Fibroblast of the conjunctiva (primary cell): ENCODE data around the gene DOK5.

Experiments
- DNase-seq: peaks from one replicate; pipeline ENCODE4 v3.0.0-alpha.2; 2010; ENCODE audit warnings: low read depth

DOK5 gene

DNA sequence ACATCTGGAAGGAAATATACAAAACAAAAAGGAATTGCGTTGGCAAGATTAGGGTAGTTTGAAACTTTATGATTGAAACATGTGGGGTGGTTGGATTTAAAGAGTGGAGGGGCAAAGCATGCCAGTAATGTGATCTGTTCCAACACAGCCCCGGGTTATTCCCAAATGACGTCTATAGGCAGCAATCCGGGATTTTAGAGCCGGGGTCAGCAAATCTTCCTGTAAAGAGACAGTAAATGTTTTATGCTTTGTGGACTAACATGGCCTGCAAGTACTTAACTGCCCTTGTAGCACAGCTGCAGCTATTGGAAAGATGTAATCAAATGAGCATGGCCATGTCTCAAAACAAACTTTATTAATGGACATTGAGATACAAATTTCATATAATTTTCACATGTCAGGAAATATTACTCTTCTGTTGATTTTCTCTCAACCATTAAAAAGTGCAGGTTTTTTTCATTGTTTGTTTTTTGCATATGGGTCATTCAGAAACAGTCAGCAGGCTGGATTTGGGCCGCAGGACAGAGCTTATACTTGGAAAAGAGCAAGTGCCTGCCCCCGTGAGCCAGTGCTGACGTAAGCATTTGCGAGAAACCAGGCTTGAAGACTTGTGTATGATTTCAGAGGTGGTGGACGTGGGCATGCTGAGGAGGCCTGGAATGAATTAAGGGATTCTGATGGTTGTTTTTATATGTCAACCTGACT is 136.5 kb downstream of the DOK5 start:
- no peak for DNase-seq

DNA sequence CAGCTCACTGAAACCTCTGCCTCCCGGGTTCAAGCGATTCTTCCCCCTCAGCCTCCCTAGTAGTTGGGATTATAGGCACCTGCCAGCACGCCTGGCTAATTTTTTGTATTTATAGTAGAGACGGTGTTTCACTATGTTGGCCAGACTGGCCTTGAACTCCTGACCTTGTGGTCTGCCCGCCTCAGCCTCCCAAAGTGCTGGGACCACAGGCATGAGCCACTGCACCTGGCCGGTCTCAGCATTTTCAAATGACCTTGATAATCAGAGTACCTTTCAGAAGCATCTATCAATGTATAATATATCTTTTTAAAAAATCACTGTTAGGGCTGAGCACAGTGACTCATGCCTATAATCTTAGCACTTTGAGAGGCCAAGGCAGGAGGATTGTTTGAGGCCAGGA is 143.0 kb downstream of the DOK5 start:
- DNase-seq, result no peak

DNA sequence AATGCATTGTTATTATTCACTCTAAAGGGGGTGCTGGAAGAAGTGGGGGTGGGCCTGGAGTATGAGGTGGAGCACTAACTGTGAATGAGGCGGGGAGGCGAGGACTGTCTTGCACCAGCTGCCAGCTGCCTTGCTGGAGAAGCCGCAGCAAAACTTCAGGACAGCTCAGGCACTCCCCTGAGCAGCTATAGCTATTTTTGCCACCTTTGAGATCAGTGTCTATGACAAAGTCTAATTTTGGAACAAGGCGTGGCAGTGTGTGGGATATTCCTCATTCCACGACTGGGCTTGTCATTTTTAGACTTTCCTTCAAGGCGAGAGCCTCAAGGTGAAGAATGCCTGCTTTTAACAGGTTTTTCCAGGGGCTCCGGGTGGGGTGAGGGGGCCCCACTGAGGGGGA is 143.8 kb downstream of the DOK5 start:
- no peak for DNase-seq

DNA sequence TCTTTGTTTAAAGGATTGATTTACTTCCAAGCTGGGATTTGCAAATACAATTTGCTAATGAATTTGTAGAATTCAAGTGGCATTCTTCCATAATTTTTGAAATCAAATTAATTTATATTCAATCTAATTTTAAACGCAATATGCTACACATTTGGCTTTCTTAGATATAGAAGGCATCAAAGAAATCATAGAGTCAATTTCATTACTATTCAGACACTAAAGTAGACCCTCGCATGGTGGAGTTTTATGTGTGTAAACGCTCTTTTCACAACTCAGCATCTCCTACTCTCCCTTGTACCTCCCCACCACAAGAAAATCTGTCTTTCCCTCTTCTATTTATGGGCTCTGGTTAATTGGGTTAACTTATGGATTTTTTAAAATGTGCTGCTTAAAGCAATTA is 144.3 kb downstream of the DOK5 start:
- DNase-seq, result no peak

DNA sequence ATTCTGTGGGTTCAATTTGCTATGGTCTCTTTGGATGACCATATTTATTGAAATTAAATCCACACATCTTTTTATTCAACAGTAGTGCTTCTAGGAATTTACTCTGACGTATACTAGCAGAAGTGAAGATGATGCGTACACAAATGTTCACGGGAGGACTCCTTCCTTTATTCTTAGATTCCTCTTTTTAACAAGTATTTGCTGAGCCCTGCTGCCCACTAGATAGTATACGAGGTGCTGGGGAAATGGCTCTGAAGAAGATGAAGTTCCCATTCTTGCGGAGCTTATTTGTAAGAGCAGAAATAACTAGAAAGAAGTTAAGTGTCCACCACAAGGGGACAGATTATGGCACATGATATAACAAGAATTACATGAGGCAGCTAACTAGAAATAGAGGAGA is 145.2 kb downstream of the DOK5 start:
- no peak for DNase-seq

DNA sequence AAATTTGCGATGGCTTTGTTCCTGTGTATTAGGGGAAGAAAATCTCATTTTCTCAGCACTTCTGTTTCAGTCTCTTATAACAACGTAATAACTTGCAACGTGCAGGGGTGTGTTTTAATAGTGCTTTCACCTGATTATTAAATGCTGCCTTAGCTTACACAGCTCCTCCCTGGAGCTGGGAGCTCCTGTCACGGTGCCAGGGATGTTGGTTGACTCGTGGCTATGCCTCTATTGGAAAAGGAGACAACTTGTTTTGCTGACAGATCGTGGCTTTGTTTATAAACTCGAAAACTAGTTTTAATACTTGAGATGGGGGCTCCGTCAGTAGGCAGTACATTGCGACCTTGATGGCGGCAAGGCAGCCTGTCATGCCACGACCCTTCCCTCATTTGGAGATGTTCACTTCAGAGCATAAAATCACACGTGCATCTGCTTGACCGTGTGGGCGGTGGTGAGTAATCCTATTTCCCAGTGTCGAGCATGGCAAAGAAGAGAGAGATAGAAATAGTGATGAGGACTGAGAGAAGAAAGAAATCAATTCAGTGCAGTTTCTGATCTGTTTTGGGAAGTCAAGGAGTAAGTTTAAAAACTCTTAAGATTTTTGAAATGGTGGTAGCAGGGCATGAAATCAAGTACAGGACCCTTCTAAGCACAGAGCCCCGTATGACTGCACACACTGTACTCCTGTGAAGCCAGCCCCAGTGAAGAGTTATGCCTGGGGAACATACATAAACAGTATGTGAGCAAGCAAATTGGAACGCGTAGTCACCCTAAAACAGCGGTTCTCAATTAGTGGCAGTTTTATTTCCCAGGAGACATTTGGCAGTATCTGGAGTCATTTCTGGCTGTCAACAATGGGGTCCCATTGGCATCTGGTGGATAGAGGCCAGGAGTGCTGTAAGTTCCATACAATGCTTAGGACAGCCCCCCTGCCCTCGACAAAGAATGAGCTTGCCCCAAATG is 147.2 kb downstream of the DOK5 start:
- peak; percentile 37 for DNase-seq

DNA sequence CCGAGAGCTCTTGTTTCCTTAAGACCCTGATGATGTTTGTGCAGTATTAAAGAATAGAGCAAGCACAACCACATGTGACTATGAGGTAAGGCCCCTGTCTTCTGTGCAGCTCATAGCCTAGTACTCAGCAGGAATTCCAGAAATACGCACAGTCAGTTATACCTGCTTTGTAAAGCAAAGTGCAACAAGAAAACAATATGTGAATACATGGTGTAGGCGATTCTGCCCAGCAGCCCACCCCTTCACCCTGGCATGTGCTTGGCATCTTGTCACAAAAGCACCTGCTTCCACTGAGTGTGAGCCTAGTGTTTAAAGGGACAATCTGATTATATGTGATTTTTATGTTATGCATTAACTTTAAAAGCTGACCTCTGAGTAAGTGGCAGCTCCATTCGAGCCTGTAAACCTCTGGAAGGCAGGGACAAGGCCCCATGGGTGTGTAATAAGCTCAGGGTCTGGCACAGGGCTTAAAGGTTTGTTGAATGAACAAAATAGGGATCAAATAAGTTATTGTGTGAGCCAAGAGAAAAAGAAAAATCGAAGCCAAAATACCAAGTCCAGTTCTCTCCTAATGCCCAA is 148.7 kb downstream of the DOK5 start:
- no peak for DNase-seq

DNA sequence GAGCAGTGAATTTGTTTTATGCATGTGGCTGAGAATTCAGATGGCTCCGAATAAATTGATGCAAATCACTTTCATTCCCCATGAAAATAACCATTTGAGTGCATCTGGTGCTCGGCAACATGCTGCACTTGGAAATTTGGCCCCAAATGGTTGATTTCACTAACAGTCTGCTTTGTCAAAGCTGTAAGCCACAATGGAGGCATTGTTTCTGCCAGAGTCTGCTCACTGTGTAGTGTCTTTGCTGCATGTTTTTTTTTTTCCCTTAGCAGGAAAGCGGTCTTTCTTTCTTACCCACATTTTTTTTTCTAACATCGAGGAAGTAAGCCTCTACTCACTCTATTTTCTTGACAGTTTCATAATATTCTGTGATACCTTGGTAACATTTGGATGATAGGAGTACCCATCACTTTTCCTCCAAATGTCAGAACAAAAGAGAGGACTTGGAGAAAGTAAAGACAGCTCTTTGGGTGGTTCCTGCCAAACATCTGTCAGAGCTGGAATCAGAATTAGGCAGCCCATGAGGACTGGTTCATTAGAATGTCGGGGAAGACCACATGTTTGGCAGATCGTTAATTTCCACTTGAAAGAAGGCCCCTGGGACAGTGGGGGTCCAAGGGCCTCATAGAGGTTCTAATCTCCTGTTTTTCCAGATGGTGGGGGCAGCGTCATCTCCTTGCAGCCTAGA is 149.5 kb downstream of the DOK5 start:
- DNase-seq, result no peak

DNA sequence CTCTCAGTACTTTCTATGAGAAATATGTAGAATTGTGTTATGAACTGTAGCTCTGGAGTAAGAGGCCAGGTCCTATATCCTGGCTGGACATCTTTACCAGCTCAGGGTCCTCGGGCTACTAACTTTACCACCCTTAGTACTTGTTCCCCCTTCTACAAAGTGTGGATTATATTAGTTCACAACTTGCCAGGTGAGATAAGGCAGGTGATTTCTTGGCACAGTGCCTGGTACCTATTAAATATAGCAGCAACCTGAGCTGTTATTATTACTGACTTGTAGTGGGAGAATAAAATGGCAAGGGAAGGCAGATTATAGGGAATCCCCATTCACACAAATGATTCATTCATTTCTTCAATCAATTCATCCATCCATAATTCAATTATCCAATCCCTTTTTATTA is 150.1 kb downstream of the DOK5 start:
- DNase-seq, result no peak

DNA sequence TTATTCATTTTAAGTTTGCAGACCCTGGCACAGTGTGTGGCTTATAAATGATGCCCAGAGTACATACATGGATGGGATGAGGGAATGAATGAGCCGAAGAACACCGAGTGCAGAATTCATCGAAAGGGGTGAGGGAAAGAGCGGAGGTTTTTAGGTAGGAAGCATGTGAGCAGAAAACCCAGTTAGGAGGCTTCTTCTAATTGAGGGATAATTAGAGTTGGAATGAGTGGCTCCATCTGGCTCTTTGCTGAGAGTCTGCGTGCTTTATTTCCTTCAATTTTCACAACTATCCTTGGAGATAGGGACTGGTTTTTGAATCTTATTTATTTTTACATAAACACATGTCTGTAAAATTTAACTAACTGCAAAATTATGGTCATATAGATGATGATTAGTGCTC is 150.7 kb downstream of the DOK5 start:
- DNase-seq, result no peak

DNA sequence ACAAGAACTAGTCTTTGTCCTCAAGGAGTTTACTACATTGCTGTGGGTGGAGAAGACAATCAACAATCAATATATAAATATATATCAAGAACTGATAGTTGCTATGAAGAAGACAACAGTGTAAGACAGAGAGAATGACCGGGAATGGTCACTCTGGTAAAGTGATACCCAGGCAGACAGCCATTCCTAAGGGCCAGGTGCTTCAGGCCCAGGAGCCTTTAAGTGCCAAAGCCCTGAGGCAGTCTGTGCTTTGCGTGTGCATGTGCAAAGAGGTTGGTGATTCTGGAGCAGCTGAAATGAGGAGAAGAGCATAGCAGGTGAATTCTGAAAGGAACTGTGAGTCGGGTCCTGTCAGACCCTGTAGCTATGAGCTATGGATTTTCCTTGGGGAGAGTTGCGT is 154.2 kb downstream of the DOK5 start:
- DNase-seq, result no peak

DNA sequence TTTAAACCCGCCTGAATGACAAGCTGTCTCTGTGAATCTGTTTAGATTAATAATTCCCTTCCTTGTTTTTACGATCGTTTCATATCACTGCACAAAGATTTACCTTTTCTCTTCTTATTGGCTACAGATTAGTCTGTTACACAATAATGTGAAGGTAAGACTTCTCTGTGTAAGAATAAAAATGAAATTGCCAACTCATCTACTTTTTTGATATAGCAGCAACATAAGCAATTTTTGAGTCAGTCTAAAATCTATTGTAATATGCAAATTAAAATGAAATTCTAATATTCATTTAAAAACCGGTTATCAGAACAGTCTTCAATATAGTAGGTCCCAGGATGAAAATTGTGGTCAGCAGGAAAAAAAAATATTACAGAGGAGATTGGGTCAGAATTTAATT is 155.2 kb downstream of the DOK5 start:
- DNase-seq, result no peak

DNA sequence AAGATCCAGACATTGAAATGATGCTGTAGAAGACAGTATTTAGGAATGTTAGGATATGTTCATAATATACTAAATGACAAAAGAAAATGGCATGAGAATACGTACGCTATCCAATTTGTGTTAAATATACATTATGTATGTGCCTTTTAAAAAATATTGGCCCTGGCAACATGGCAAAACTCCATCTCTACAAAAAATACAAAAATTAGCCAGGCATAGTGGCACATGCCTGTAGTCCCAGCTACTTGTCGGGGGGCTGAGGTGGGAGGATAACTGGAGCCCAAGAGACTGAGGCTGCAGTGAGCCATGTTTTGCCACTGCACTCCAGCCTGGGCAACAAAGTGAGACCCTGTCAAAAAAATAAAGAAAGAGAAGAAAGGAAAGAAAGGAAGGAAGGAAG is 155.7 kb downstream of the DOK5 start:
- no peak for DNase-seq

DNA sequence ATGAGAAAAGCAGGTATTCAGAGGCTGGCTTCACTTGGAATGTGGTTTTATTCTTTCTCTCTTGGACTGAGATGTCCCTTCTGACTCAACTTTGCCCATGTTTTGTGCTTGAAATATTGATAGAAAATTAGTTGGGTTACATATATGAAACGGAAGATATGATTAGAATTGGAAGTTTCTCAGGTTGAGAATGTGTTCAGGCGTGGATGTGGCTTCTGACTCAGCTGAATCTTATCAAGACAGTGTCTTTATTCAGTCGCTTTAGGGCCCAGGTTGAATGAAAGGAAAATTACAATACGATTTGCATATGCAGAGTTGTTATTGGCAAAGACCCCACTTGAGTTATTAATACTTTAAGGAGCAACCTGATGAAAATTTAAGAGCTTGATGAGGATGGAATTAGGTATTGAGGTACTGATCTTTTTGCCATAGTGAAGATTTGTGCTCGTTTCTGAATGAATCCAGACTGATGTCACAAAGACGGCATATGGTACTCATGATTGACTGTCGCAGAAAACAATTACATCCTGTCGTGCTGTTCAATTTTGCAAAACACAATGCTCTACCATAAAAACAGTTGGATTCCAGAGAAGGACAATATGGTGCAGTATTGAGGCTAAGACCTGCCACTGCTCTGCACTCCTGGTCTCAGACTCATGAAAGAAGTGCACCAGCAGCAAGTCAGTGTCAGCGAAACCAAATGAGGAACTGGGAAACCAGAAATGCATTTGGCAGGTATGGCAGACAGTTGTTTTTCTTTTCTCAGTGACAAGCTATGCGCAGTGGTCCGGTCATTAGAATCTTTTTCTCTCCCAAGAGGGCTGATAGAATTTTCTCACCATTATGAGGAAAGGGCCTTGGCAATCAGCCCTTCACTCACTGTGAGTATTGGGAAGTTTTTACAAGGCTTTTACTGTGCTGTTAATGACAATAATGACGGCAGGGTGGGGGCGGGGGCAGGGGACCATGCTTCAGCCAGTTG is 158.3 kb downstream of the DOK5 start:
- no peak for DNase-seq

DNA sequence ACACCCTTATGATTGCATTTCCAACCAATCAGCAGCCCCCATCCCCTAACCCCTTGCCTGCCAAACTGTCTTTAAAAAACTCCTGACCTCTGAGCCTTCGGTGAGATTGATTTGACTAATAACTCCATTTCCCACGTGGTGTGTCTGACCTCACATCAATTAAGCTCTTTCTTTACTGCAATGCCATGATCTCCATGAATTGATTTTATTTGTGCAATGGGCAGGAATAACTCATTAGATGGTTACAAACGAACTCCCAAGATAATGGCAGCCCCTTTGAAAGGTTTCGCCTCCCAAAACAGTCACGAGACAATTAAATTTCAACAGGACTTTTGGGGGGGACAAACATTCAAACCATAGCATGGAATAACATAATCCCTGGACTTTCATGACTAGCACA is 161.2 kb downstream of the DOK5 start:
- DNase-seq, result no peak

DNA sequence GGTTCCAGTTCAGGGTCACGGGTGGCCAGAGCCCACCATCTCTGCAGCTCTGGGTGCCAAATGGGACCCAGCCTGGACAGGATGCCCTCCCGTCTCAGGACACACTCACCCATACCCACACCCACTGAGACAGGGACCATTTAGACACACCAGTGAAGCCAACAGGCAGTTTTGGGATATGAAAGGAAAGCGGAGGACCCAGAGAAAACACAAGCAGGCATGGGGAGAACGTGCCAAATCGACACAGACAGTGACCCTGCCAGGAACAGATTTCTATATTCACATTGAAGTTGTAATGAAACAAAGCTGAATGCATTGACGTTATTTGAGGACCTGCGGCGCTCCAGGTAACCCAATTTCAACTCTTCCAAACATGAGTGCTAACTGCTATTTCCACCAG is 164.5 kb downstream of the DOK5 start:
- no peak for DNase-seq

DNA sequence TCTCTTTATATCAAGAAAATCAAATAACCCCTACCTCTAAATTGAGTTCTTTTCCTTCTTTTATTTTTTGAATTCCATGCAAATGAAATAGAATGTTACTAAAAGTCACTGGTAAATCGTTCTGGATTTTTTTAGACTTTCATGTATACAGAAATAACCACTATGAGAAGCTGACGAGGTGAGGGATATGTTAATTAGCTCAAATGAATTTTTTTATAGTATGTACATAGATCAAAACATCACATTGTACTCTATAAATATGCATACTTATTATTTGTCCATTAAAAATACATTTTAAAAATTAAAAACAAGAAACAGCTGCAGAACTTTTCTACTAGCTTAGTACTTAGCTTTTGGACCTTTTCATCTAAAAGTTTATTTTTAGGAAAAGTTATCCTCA is 165.4 kb downstream of the DOK5 start:
- no peak for DNase-seq

DNA sequence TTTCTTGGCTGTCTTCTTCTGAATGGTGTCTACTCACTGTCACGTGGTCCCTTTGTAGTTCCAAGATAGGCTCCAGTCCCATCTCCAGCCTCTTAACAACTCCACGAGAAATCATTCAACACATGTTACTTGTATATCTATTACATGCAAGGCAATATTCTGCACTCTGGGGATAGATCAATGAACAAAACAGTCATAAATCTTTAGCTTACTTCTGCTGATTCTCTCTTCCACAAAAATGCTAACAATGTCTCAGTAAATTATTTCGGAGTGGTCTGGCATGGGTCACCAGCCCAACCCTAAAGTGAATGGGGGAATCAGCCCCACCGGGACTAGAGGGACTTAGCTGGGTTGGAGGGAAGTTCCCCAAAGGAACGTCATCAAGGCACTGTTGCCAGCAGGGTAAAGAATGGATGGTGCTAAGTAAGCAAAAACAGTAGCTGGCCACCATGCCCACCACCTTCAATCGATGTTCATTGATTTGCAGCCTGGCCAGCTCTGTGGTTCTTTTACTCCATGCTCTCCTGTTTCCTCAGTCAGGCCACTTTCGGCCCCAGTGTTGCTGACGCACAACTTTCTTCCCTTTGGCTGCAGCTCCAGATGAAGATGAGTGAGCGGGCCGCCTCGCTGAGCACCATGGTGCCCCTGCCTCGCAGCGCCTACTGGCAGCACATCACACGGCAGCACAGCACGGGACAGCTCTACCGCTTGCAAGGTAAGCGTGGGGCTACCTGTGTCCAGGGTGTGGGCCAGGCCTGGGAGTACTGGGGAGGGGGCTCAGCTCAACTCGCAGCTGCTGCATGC is 167.7 kb downstream of the DOK5 start:
- DNase-seq, result no peak

DNA sequence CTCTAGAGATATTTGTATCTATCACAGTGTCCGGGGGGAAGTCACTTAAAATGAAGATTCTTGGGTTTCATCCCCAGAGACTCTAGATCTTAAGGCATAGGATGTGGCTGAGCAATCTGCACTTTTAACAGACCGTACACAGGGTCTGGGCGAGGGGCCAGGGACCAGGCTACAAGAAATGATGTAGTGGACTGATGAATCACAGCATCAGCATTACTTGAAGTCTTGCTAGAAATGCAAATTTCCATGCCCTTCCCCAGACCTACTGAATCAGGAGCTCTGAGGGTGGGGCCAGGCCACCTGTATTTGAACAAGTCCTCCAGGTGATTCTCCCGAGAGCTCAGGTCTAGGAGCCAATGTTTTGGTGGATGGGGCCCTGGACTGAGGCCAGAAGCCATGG is 168.4 kb downstream of the DOK5 start:
- DNase-seq, result peak; percentile 72

DNA sequence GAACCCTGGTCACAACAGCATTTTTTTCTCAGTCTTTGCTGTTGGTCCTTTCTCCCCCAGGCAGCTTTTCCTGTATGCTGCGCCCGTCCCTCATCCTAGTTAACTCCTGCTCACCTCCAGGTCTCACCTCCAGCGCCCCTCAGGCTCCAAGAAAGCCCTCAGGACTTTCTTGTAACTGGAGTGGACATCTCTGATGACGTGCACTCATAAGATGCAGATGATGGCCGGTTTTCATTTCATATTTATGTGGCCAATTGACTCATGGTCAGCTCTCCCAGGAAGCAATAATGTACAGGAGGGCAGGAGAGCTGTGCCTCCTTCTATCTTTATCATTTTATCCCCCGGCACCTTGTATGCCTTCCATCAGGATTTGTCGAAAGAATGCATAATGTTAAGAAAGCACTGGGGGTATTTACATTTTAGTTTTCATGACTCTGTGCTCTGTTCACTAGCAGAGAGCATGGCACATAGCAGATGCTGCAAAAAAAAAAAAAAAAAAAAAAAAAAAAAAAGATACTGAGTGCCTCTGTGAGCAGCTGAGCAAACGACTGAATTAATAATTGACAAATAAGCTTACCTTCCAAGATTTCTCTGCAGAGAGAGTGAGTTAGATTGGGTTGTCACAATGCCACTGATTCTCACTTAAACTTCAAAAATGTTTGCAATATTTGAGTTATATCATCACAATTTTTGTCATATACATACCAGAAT is 170.2 kb downstream of the DOK5 start:
- DNase-seq, result no peak
